HEK293T (cell line): ENCODE data around the gene GRAMD1B.

Source experiments
- BHLHE40 ChIP-seq: fragments of 450-650 bp; IDR thresholded peaks from 2 replicates; pipeline ENCODE4 v1.6.1; 2016; ENCODE audit warnings: mild to moderate bottlenecking, moderate library complexity, borderline replicate concordance
- FOXK2 ChIP-seq: fragments of 450-650 bp; IDR thresholded peaks from 2 replicates; pipeline ENCODE4 v1.6.1; 2016; ENCODE audit warnings: mild to moderate bottlenecking
- FOXM1 ChIP-seq: fragments of 450-650 bp; IDR thresholded peaks from 2 replicates; pipeline ENCODE4 v1.6.1; 2017; ENCODE audit warnings: mild to moderate bottlenecking, borderline replicate concordance

- TF ChIP-seq FOXM1 (no peak), FOXK2 (no peak), BHLHE40 (no peak)
Observed at GRCh38 chr11:123582992-123583504, 153.0 kb downstream of the GRAMD1B start.
